ENCODE measurements around the gene RAD54L. TPM values are rescaled to one million over a fixed set of nuclear protein-coding genes. Genes with fewer than 3 reads are reported as not detected.
"Not testable (repeated sequence)": the region's sequence is repeated elsewhere in the genome, so short reads cannot be mapped to it uniquely, and the experiment has no call there.

The RAD54L gene
- total RNA-seq, 1 donor from 2014 or later = 0.26 TPM

DNA sequence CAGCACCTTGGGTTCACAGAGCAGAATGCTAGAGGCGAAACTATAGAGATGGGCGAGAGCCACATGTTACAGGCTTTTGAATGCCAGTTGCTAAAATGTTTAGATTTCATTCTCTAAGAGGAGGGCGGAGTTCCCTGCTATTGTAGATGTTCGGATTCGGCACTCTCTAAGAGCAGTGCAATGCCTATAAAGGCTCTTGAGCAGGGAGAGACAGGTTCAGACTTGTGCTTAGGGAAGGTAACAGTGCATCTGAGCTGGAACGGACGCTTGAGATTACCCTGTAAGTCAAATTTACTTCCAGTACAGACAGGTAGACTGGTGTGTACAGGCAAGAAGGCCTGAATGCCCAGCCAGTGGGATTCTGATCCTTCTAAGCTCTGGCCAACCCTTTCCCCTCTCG, 29.1 kb upstream of the RAD54L start:
- Histone ChIP-seq H3K27me3 (ENCODE audit: control insufficient read depth, insufficient read depth, low read length) (no peaks in the 10 kb centered on the region), H3K4me3 (ENCODE audit: low read depth, low read length) (no peak overlapping the region), H3K36me3 (ENCODE audit: control insufficient read depth, insufficient read depth, low read length) (peaks cover 7% of the 10 kb centered on the region)
- TF ChIP-seq, protein P1, sequence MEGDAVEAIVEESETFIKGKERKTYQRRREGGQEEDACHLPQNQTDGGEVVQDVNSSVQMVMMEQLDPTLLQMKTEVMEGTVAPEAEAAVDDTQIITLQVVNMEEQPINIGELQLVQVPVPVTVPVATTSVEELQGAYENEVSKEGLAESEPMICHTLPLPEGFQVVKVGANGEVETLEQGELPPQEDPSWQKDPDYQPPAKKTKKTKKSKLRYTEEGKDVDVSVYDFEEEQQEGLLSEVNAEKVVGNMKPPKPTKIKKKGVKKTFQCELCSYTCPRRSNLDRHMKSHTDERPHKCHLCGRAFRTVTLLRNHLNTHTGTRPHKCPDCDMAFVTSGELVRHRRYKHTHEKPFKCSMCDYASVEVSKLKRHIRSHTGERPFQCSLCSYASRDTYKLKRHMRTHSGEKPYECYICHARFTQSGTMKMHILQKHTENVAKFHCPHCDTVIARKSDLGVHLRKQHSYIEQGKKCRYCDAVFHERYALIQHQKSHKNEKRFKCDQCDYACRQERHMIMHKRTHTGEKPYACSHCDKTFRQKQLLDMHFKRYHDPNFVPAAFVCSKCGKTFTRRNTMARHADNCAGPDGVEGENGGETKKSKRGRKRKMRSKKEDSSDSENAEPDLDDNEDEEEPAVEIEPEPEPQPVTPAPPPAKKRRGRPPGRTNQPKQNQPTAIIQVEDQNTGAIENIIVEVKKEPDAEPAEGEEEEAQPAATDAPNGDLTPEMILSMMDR (IDR thresholded peaks at IDR 0.05; ENCODE audit: insufficient read depth, low read length, severe bottlenecking) = no peak
- DNase-seq (ENCODE audit: low read depth) (peak; percentile 97), FAIRE-seq (no peak)

DNA sequence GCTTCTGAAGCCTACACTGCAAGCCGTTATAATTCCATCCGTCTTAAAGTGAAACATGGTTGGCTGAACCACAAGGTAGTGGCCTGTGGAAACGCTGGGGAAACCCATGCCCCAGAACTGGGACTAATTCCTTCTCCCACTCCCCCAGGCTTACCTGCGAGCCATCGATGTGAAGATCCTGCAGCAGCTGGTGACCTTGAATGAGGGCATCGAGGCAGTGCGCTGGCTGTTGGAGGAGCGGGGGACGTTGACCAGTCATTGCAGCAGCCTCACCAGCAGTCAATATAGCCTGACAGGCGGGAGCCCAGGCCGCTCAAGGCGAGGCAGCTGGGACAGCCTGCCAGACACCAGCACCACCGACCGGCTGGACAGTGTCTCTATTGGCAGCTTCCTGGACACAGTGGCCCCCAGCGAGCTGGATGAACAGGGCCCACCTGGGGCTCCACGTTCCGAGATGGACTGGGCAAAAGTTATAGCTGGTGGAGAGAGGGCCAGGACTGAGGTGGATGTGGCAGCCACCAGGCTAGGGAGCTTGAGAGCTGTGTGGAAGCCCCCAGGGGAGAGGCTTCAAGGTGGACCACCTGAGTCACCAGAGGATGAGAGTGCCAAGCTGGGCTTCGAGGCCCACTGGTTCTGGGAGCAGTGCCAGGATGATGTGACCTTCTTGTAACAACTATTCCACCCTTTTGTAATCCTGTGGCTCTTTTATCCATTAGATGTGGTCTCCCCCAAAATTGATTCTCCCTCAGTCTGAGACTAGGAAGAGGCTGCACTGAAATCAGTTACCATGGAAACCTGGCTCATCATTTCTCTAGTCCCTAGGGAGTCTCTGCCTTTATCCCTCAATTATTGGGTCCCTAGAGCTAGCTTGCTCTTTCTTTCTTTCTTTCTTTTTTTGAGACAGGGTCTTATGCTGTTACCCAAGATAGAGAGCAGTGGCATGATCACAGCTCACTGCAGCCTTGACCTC, 27.7 kb upstream of the RAD54L start:
- no peak for FAIRE-seq
- TF ChIP-seq, protein P1 (IDR thresholded peaks at IDR 0.05; ENCODE audit: insufficient read depth, low read length, severe bottlenecking) = no peak
- no peaks in the 10 kb centered on the region for H3K27me3 ChIP-seq (ENCODE audit: control insufficient read depth, insufficient read depth, low read length)
- no peak for DNase-seq (ENCODE audit: low read depth)
- no peak overlapping the region for H3K4me3 ChIP-seq (ENCODE audit: low read depth, low read length)
- peaks cover 7% of the 10 kb centered on the region for H3K36me3 ChIP-seq (ENCODE audit: control insufficient read depth, insufficient read depth, low read length)

DNA sequence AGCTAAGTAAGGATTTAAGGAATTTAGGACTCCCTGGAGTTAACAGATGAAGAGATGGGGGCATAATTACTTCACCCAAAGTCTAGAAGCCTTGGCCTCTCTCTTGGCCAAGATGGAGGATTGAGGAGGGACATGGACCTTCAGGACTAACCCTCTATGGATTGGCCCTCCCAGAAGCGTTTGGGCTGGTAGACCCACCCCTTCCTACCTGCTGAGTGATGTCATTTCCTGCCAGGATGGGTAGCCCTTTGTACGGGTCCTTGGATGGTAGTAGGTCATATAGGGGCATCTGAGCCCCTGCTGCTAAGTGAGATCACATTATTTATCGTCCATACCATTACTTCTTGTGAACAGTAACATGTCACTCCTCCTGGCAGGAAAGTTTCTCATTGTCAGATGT, 26.8 kb upstream of the RAD54L start:
- H3K4me3 ChIP-seq (ENCODE audit: low read depth, low read length) = no peak overlapping the region
- H3K27me3 ChIP-seq (ENCODE audit: control insufficient read depth, insufficient read depth, low read length) = no peaks in the 10 kb centered on the region
- FAIRE-seq (no peak), DNase-seq (ENCODE audit: low read depth) (no peak)
- TF ChIP-seq, protein P1 (IDR thresholded peaks at IDR 0.05; ENCODE audit: insufficient read depth, low read length, severe bottlenecking) = no peak
- peaks cover 7% of the 10 kb centered on the region for H3K36me3 ChIP-seq (ENCODE audit: control insufficient read depth, insufficient read depth, low read length)

DNA sequence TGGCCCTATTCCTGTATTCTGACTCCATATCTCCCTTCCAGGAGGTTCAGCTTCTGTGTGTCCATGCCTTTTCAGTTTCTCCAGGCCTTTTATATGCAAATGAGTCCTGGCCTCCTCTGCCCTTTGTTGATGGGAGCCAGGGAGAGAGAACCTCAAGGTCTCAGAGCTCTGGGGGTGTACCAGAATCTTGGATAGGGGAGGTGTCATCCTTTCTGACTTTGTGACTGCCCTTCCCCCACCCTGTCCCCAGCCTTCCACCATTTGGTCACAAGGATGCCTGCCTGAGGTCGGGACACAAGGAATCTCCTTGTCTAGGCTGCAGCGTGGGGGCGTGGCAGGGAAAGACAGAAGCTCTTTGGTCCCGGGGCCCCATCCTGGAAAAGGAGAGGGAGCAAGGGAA, 25.8 kb upstream of the RAD54L start:
- DNase-seq (ENCODE audit: low read depth) (no peak), FAIRE-seq (no peak)
- TF ChIP-seq, protein P1 (IDR thresholded peaks at IDR 0.05; ENCODE audit: insufficient read depth, low read length, severe bottlenecking) = no peak
- Histone ChIP-seq H3K4me3 (ENCODE audit: low read depth, low read length) (no peak overlapping the region), H3K27me3 (ENCODE audit: control insufficient read depth, insufficient read depth, low read length) (no peaks in the 10 kb centered on the region), H3K36me3 (ENCODE audit: control insufficient read depth, insufficient read depth, low read length) (peaks cover 7% of the 10 kb centered on the region)

DNA sequence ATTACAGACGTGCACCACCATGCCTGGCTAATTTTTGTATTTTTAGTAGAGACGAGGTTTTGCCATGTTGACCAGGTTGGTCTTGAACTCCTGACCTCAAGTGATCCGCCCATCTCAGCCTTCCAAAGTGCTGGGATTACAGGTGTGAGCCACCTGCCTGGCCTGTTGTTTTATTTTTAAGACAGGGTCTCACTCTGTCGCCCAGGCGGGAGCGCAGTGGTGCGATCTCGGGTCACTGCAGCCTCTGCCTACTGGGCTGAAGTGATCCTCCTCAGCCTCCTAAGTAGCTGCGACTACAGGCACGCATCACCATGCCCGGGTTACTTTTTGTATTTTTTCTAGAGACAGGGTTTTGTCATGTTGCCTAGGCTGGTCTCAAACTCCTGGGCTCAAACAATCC, 24.5 kb upstream of the RAD54L start:
- not testable (repeated sequence) for H3K36me3 ChIP-seq (ENCODE audit: control insufficient read depth, insufficient read depth, low read length); H3K27me3 ChIP-seq (ENCODE audit: control insufficient read depth, insufficient read depth, low read length); H3K4me3 ChIP-seq (ENCODE audit: low read depth, low read length); DNase-seq (ENCODE audit: low read depth); FAIRE-seq

DNA sequence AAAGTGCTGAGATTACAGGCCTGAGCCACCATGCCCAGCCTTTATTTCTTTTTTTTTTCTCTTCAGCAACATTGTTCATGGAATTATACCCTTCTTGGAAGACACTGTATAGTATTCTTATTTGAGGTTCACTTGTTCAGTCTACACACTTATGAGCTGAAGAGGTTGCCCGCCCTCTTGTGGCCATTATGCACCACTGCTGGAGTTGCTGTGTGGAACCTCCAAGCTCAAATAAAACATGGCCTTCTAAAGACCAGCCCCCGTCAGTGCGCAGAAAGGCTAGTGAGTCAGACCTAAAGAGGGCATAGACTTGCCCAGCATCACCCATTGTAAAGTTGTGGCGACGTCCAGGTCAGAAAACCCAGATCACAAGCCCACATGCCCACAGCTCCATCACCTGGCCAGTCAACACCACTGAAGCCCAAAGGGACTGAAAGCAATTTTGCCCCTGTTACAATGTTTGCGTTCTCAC, 24.1 kb upstream of the RAD54L start:
- peak; percentile 89 for DNase-seq (ENCODE audit: low read depth)
- no peak for FAIRE-seq
- no peak overlapping the region for H3K4me3 ChIP-seq (ENCODE audit: low read depth, low read length)
- H3K27me3 ChIP-seq (ENCODE audit: control insufficient read depth, insufficient read depth, low read length) = no peaks in the 10 kb centered on the region
- peaks cover 7% of the 10 kb centered on the region for H3K36me3 ChIP-seq (ENCODE audit: control insufficient read depth, insufficient read depth, low read length)
- TF ChIP-seq, protein P1 (IDR thresholded peaks at IDR 0.05; ENCODE audit: insufficient read depth, low read length, severe bottlenecking) = peak; percentile 86

All from bronchial epithelial cell (primary cell).